T-helper 2 cell treated with Interferon-gamma antibody and Interleukin-4, amounts not matched to agents 5 μg/mL and 100 μg/mL, for 36 hours (primary cell): ENCODE results near the gene STC2.
"Not testable (repeated sequence)": the region's sequence is repeated elsewhere in the genome, so short reads cannot be mapped to it uniquely, and the experiment has no call there.

Experiments used
- DNase-seq: peaks from one replicate; pipeline ENCODE4 v3.0.0; 2021; ENCODE audit warnings: low spot score
- H3K27ac Mint-ChIP-seq: one replicate; pipeline ENCODE4 v1.8.0; 2021; ENCODE audit warnings: mild to moderate bottlenecking, mixed read lengths
- H3K27me3 Mint-ChIP-seq: one replicate; pipeline ENCODE4 v1.8.0; 2021; ENCODE audit warnings: low read depth, mixed read lengths
- H3K36me3 Mint-ChIP-seq: one replicate; pipeline ENCODE4 v1.8.0; 2021; ENCODE audit warnings: low read depth, mixed read lengths
- H3K4me1 Mint-ChIP-seq: one replicate; pipeline ENCODE4 v1.8.0; 2021; ENCODE audit warnings: low read depth, mixed read lengths
- H3K4me3 Mint-ChIP-seq: one replicate; pipeline ENCODE4 v1.8.0; 2022; ENCODE audit warnings: mild to moderate bottlenecking, moderate library complexity, mixed read lengths
- H3K9me3 Mint-ChIP-seq: one replicate; pipeline ENCODE4 v1.8.0; 2021; ENCODE audit warnings: mixed read lengths

STC2 gene, protein sequence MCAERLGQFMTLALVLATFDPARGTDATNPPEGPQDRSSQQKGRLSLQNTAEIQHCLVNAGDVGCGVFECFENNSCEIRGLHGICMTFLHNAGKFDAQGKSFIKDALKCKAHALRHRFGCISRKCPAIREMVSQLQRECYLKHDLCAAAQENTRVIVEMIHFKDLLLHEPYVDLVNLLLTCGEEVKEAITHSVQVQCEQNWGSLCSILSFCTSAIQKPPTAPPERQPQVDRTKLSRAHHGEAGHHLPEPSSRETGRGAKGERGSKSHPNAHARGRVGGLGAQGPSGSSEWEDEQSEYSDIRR

DNA sequence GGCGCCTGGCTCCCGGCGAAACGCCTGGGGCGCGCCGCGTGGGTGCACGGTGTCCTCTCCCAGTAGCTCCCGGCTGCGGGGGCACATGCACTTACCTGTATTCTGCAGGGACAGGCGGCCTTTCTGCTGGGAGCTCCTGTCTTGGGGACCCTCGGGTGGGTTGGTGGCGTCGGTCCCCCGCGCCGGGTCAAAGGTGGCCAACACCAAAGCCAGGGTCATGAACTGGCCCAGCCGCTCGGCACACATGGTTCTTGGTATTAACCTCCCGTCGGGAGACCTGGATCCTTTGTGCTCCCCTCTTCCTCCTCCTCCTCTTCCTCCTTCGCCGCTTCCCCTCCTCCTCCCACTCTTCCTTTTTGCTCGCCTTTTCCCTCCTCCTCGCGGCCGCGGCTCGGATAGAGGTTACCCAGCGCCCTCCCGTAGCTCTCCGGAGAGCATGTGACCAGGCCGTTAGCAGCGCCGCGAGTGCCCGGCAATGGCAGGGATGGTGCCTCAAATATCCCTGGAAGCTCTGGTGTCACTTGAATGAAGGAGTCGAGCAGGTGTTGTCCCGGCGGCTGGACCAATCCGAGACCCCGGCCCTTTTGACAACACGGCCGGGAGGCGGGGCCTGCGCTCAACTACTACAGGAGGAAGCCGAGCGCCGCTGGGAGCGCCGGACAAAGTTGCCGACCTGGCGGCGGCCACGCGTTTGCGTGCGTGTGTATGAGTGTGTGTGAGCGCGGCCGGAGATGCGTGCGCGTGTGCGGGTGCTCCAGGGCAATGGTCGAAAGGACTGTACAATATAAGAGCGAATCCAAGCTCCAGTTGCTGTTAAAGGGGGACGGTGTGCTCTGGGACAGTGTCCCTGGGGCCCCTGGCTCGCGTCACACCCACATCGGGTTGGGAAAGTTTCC is at the start of gene STC2:
Gene STC2 (minus strand): TSS at position 467 of the 896 bp plus-strand sequence. CDS start 221 bp downstream, at position 246.
- Mint-ChIP-seq H3K36me3 (peaks cover 21% of the 10 kb centered on the region), H3K4me1 (peaks cover 56% of the 10 kb centered on the region), H3K4me3 (peak within 1 kb of the TSS; percentile 98), H3K27ac (peak within 1 kb of the TSS; percentile 88), H3K9me3 (no peaks in the 10 kb centered on the region), H3K27me3 (peaks cover 5% of the 10 kb centered on the region)
- DNase-seq: peak; percentile 79

DNA sequence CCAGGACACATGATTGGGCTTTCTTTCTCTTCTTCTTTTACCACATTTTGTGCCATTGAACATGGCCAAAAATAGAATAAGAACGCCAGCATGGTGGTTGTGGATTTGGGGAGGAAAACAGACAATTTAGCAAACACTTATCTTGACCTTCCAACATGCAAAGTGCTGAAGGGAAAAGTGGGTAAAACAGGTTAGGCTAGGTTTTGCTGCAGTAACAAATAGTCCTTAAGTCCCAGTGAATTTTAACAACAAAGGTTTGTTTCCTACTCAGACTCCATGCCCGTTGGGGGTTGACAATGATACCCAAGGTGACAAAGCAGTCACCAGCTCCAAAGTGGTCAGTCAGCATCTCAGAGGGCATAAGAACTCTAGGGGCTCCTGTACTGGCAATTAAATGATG is 43.2 kb upstream of the STC2 start:
- H3K9me3 Mint-ChIP-seq: no peaks in the 10 kb centered on the region
- no peaks in the 10 kb centered on the region for H3K36me3 Mint-ChIP-seq
- H3K27ac Mint-ChIP-seq: no peak overlapping the region
- H3K27me3 Mint-ChIP-seq: peaks cover 2% of the 10 kb centered on the region
- no peak for DNase-seq
- H3K4me1 Mint-ChIP-seq: no peaks in the 10 kb centered on the region
- H3K4me3 Mint-ChIP-seq: no peak overlapping the region

DNA sequence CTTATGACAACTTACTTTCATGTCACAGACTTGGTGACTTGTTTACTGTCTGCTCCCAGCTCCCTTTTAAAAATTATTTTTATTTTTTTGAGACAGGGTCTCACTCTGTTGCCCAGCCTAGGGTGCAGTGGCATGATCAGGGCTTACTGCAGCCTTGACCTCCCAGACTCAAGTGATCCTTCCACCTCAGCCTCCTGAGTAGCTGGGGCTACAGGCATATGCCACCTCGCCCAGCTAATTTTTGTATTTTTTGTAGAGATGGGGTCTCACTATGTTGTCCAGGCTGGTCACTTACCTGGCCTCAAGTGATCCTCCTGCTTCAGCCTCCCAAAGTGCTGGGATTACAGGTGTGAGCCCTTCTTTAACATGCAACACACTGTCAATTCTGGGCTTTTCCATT is 35.2 kb upstream of the STC2 start:
- not testable (repeated sequence) for DNase-seq, H3K27ac Mint-ChIP-seq
- peaks cover 11% of the 10 kb centered on the region for H3K27me3 Mint-ChIP-seq

DNA sequence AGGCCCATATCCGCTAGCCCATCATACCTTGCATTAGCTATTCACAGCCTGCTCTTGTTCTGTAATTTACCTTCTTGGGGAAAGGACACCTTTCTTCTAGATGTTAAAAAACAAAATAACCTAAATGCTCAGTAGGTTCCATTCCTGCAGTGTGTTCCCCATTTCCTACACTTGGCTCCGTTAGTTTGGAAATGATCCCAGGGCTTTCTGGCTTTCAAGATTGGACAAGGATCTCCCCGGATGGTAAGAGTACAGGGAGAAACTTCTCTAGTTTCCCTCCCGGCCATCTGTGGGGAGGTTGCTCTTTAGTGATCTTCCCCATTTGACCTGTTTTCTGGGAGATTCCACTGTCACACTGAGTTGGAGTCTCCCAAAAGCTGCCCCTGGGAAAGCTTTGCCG is 27.3 kb upstream of the STC2 start:
- DNase-seq: no peak
- Mint-ChIP-seq H3K4me3 (no peak overlapping the region), H3K9me3 (no peaks in the 10 kb centered on the region), H3K4me1 (no peaks in the 10 kb centered on the region), H3K36me3 (no peaks in the 10 kb centered on the region), H3K27ac (no peak overlapping the region), H3K27me3 (peaks cover 8% of the 10 kb centered on the region)

More for the DNA sequence above, 35.2 kb upstream of the STC2 start:
- not testable (repeated sequence) for H3K9me3 Mint-ChIP-seq, H3K4me3 Mint-ChIP-seq, H3K36me3 Mint-ChIP-seq, H3K4me1 Mint-ChIP-seq

DNA sequence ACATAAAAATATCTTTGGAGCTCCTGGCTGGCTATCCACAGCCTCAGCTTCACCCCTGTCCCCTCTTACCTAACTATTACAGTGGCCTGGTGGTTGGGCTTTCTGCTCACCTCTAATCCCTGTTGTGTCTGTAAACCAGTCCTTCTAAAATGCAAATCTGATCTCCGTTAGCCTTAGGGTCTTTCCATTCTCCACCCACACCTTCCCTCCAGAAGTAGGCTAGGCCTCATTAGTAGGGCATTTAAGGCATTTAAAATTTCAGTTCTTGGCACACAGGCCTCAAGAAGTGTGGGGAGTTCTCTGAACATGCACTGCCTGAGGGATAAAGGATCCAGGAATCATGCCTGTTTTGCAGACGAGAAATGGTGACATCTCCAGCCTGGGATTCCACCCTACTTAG is 26.4 kb upstream of the STC2 start:
- Mint-ChIP-seq H3K4me1 (no peaks in the 10 kb centered on the region), H3K36me3 (no peaks in the 10 kb centered on the region), H3K27ac (no peak overlapping the region), H3K27me3 (peaks cover 10% of the 10 kb centered on the region), H3K4me3 (no peak overlapping the region), H3K9me3 (no peaks in the 10 kb centered on the region)
- no peak for DNase-seq

DNA sequence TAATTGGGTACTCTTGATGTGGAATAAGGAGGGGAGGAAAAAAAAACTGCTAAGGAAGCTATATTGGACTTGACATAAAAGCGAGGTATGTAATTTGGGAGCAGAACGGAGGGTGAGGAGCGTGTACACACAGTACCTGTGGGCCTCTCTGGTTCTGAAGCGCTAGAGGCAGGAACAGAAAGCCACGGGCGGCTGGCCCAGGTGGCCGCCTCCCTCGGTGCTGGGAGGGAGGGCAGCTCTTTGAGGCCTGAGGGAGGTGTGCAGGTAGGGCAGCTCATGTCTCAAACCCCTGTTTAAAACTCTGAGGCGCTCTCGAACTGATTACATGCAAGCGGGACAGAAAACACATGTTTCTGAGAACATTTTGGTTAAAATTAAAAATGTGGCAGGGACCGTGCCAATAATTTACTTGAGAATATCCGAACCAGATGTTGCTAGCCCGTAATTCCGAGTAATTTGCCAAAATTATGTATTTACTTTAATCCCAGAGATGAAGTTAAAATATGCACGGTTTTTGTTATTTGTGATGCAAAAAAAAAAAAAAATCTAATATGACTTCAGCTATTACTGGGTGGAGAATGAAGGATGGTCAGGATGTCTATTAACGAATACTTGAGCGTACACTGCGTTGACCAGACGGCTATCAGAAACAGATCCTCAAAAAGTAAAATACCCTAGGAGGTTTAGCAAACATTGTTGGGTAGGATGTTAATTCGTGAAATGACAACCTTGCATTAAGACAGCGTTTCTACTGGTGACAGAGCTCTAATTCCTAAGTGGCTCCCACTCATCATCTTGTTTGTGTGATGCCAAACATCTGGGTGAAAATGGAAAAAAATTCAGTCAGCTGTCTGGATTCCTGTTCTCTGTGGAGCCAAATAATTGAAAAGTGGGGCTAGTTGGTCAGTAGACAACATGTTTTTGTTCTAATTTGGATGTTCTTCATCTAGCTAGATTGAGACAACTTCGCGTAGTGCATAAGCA is 24.4 kb upstream of the STC2 start:
- Mint-ChIP-seq H3K9me3 (no peaks in the 10 kb centered on the region), H3K27ac (no peak overlapping the region), H3K27me3 (peaks cover 10% of the 10 kb centered on the region), H3K4me3 (no peak overlapping the region), H3K36me3 (no peaks in the 10 kb centered on the region), H3K4me1 (no peaks in the 10 kb centered on the region)
- no peak for DNase-seq

DNA sequence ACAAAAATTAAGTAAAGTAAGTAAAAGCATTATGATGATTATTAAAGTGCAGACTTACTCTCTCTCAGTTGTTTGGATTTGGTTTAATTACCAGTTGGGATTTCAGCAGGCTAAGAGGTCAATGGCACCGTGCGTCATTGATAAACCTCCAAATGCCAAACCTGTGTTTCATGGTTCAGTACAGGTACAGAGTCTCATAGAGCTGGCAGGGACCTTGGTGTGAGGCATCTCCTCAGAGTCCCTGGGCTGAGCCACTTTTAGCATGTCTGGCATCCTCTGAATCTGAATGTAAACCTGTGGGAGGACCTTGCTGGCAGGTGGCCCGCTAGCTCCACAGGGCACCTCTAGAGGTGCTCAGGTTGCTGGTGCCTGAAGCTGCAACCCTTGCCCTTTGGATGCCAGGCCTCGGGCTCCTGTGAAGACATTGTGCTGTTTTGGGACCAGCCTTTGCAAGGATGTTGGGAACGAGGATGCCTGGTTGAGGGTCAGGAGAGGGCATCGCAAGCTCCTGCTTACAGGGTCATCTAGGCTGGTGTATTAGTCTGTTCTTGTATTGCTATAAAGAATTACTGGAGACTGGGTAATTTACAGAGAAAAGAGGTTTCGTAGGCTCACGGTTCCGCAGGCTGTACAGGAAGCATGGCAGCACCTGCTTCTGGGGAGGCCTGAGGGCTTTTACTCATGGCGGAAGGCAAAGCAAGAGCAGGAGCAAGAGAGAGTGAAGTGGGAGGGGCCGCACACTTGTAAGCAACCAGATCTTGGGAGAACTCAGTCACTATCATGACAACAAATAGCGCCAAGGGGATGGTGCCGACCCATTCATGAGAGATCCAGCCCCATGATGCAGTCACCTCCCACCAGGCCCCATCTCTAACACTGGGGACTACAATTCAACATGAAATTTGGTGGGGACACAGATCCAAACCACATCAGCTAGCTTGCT is 14.9 kb upstream of the STC2 start:
- Mint-ChIP-seq H3K27me3 (peaks cover 3% of the 10 kb centered on the region), H3K4me3 (no peak overlapping the region), H3K27ac (no peak overlapping the region), H3K4me1 (no peaks in the 10 kb centered on the region), H3K9me3 (no peaks in the 10 kb centered on the region), H3K36me3 (no peaks in the 10 kb centered on the region)
- no peak for DNase-seq

DNA sequence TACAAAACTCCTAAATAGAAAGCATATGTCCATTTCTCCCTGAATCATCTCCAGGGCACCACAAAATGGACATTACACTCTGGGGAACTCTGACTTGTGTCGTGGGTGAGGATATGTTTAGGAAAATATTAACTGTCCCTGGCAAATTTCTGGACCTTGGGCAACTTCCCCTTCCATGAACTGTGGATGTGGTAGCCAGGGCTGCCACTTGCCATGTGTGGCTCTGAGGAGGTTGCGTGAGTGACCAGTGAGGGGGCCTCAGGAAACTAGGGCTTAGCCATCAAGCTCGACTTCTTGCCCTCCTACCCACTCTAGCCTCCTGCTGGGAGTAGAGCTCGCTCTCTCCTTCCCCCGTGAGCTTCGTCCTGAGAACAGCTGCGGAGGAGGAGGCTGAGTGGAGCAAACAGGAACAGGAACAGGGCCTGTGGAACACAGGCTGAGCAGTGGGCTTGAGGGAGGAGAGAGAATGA is 13.8 kb upstream of the STC2 start:
- Mint-ChIP-seq H3K9me3 (no peaks in the 10 kb centered on the region), H3K27ac (no peak overlapping the region), H3K36me3 (no peaks in the 10 kb centered on the region), H3K27me3 (peaks cover 3% of the 10 kb centered on the region), H3K4me1 (no peaks in the 10 kb centered on the region), H3K4me3 (no peak overlapping the region)
- DNase-seq: no peak

DNA sequence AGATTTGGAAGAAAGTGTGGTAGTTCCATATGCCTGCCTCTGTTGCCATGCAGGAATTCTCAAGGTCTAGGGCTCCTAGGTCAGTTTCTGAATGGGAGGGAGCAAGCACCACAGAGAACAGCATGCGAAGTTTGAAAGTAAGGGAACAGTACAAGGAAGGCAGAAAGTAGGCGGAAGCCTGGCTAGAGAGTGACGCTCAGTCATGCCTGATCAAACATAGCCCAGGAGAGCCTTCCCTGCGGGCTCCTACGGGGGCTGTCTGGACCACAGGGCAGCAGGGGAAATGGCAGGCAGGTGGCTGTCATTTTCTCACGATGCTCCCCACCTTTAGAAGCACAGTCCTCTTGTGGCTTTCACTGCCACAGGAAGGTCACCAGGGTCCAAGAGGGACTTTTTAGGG is 12.8 kb upstream of the STC2 start:
- H3K9me3 Mint-ChIP-seq: no peaks in the 10 kb centered on the region
- no peaks in the 10 kb centered on the region for H3K27me3 Mint-ChIP-seq
- H3K27ac Mint-ChIP-seq: no peak overlapping the region

DNA sequence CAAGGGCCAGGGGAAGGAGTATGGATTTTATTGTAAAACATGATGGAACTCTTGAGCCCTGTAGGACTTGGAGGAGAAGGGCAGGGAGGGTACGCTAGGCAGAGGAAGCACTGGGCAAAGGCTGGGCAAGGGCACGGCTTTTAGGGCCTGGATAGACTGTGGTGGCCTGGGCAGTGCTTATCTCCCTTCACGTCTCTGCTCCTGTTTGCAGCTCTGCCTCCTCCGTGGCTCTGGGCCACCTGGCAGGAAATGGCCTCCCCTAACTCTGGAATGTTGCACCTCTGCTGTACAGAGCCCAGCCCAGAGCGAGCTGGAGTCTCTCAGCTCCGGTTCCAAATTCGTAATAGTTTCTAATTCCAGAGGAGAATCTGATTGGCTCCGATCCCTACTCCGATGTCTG is 12.2 kb upstream of the STC2 start:
- no peaks in the 10 kb centered on the region for H3K36me3 Mint-ChIP-seq
- no peak for DNase-seq
- H3K27ac Mint-ChIP-seq: no peak overlapping the region
- H3K4me3 Mint-ChIP-seq: no peak overlapping the region
- no peaks in the 10 kb centered on the region for H3K4me1 Mint-ChIP-seq
- H3K27me3 Mint-ChIP-seq: no peaks in the 10 kb centered on the region
- no peaks in the 10 kb centered on the region for H3K9me3 Mint-ChIP-seq

More for the DNA sequence above, 12.8 kb upstream of the STC2 start:
- no peak for DNase-seq
- no peak overlapping the region for H3K4me3 Mint-ChIP-seq
- H3K4me1 Mint-ChIP-seq: no peaks in the 10 kb centered on the region
- H3K36me3 Mint-ChIP-seq: no peaks in the 10 kb centered on the region

DNA sequence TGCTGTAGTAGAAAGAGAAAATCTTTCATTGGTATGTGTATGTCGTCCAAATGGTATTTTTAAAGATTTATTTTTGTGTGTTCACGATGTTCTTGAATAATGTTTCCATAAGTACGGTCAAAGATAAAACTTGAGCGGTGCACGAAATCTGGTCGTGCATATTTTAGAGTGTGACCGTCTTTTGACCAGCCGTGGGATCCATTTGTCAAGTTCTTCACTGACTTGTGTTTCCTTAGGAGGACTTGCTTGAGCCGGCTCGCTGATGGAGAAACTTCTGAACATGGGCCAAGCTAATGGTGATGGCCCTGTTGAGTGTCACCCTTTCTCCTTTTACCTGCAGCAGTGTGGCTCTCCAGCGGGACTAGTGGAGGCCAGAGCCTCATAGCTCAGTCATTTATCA is 11.1 kb upstream of the STC2 start:
- DNase-seq: no peak
- no peaks in the 10 kb centered on the region for H3K27me3 Mint-ChIP-seq
- H3K9me3 Mint-ChIP-seq: no peaks in the 10 kb centered on the region
- H3K4me3 Mint-ChIP-seq: no peak overlapping the region
- no peak overlapping the region for H3K27ac Mint-ChIP-seq
- H3K4me1 Mint-ChIP-seq: no peaks in the 10 kb centered on the region
- no peaks in the 10 kb centered on the region for H3K36me3 Mint-ChIP-seq

DNA sequence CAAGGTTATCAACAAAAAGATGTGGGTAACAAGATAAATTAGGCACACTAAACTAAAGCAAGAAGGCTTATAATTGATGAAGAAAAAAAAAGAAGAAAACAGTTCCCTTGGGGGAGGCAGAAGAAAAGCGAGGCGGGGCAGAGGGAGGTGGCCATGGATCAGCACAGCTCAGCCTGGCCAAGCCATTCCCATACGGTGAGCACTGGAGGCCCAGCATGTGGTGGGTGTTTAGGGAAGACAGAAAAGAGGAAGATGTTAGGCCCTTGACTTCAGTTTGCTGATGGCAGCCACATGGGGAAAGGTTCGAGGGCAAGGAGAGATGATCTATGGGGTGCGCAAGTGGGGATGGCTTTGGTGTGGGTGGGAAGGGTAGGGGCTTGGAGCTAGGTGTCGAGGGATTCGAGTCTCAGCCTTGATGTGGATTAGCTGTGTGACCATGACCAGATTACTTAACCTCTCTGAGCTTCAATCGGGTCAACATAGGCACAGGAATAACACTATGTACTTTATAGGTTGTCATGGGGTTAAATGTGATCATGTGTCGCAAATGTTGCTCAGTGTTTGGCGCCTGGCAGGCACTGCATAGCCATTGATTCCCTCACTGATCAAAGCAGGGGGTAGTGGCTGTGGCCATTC is 10.3 kb upstream of the STC2 start:
- no peaks in the 10 kb centered on the region for H3K4me1 Mint-ChIP-seq
- H3K27me3 Mint-ChIP-seq: no peaks in the 10 kb centered on the region
- H3K27ac Mint-ChIP-seq: no peak overlapping the region
- H3K36me3 Mint-ChIP-seq: no peaks in the 10 kb centered on the region
- H3K9me3 Mint-ChIP-seq: no peaks in the 10 kb centered on the region
- DNase-seq: no peak
- H3K4me3 Mint-ChIP-seq: no peak overlapping the region
